GM23338 (cell line): ENCODE results near the gene GUCY2F. TPM values are rescaled to one million over a fixed set of nuclear protein-coding genes. Genes with fewer than 3 reads are reported as not detected.

Source experiments
- ATAC-seq: fragments of 200-7000 bp; cut with Tn5 transposase; 3 replicates; pipeline ENCODE4 v1.9.1; 2020
- DNase-seq: peaks from one replicate; pipeline ENCODE4 v3.0.0-alpha.2; 2015; ENCODE audit warnings: low spot score
- H2AFZ ChIP-seq: fragments of 200-600 bp; sonication (generic); 2 replicates; pipeline ENCODE4 v1.8.0; 2016; ENCODE audit warnings: antibody characterized with exemption, mild to moderate bottlenecking, moderate library complexity
- H3F3A ChIP-seq: fragments of 200-600 bp; sonication (generic); replicated peaks from 2 replicates; pipeline ENCODE4 v1.8.0; 2017; ENCODE audit warnings: antibody characterized with exemption, mixed run types, low read depth
- H3K27ac ChIP-seq: fragments of 200-600 bp; sonication (generic); 2 replicates; pipeline ENCODE4 v1.6.1; 2016; ENCODE audit warnings: low read depth
- H3K27me3 ChIP-seq: fragments of 200-600 bp; sonication (generic); 2 replicates; pipeline ENCODE4 v1.8.0; 2016; ENCODE audit warnings: mild to moderate bottlenecking, mixed run types, moderate library complexity; ENCODE audit not compliant: insufficient read depth
- H3K36me3 ChIP-seq: fragments of 200-600 bp; sonication (generic); 2 replicates; pipeline ENCODE4 v1.8.0; 2016; ENCODE audit warnings: mild to moderate bottlenecking; ENCODE audit not compliant: insufficient read depth
- H3K4me1 ChIP-seq: fragments of 200-600 bp; sonication (generic); 2 replicates; pipeline ENCODE4 v1.8.0; 2016; ENCODE audit warnings: mild to moderate bottlenecking, moderate library complexity; ENCODE audit not compliant: insufficient read depth
- H3K4me2 ChIP-seq: fragments of 200-600 bp; sonication (generic); 2 replicates; pipeline ENCODE4 v1.7.1; 2017; ENCODE audit warnings: mixed run types
- H3K4me3 ChIP-seq: fragments of 200-600 bp; sonication (generic); 2 replicates; pipeline ENCODE4 v1.6.1; 2016; ENCODE audit warnings: mixed run types
- H3K79me2 ChIP-seq: fragments of 200-600 bp; sonication (generic); replicated peaks from 2 replicates; pipeline ENCODE4 v1.8.0; 2017; ENCODE audit warnings: mild to moderate bottlenecking; ENCODE audit not compliant: insufficient read depth
- H3K9me2 ChIP-seq: fragments of 200-600 bp; sonication (generic); 2 replicates; pipeline ENCODE4 v1.8.0; 2017; ENCODE audit not compliant: insufficient read depth
- H4K20me1 ChIP-seq: fragments of 200-600 bp; sonication (generic); replicated peaks from 2 replicates; pipeline ENCODE4 v1.8.0; 2017; ENCODE audit warnings: mild to moderate bottlenecking; ENCODE audit not compliant: insufficient read depth
- H3K27ac Mint-ChIP-seq: 2 replicates; pipeline ENCODE4 v1.8.0; 2020; ENCODE audit warnings: inconsistent platforms, mild to moderate bottlenecking, moderate library complexity, mixed read lengths
- H3K27me3 Mint-ChIP-seq: 3 replicates; pipeline ENCODE4 v1.8.0; 2022; ENCODE audit warnings: low read depth, mild to moderate bottlenecking, moderate library complexity, mixed read lengths, inconsistent platforms; ENCODE audit not compliant: insufficient read depth, poor library complexity
- H3K36me3 Mint-ChIP-seq: 3 replicates; pipeline ENCODE4 v1.8.0; 2021; ENCODE audit warnings: low read depth, mild to moderate bottlenecking, inconsistent platforms, moderate library complexity, mixed read lengths
- H3K4me1 Mint-ChIP-seq: 3 replicates; pipeline ENCODE4 v1.8.0; 2020; ENCODE audit warnings: mild to moderate bottlenecking, inconsistent platforms, mixed read lengths
- H3K4me3 Mint-ChIP-seq: 3 replicates; pipeline ENCODE4 v1.8.0; 2021; ENCODE audit warnings: moderate library complexity, mild to moderate bottlenecking, inconsistent platforms, mixed read lengths
- H3K9me3 Mint-ChIP-seq: 3 replicates; pipeline ENCODE4 v1.8.0; 2020; ENCODE audit warnings: moderate library complexity, mild to moderate bottlenecking, inconsistent platforms, mixed read lengths
- CREB1 ChIP-seq: fragments of 250-450 bp; sonication (Bioruptor Pico); IDR thresholded peaks from 2 replicates; pipeline ENCODE4 v1.5.0; 2020; ENCODE audit warnings: low read depth, mild to moderate bottlenecking, moderate library complexity
- EZH2 ChIP-seq: fragments of 200-600 bp; sonication (generic); IDR thresholded peaks from one replicate; pipeline ENCODE4 v1.8.0; 2017; ENCODE audit warnings: antibody characterized with exemption, mild to moderate bottlenecking, low read depth; ENCODE audit not compliant: unreplicated experiment
- EZH2phosphoT487 ChIP-seq: fragments of 200-600 bp; sonication (generic); IDR thresholded peaks from one replicate; pipeline ENCODE4 v1.8.1; 2018; ENCODE audit warnings: antibody characterized with exemption; ENCODE audit not compliant: unreplicated experiment
- JUNB ChIP-seq: IDR thresholded peaks from one replicate; pipeline ENCODE4 v1.6.1; 2016; ENCODE audit warnings: antibody characterized with exemption; ENCODE audit not compliant: unreplicated experiment
- NANOG ChIP-seq: IDR thresholded peaks from 2 replicates; pipeline ENCODE4 v1.6.1; 2016; ENCODE audit warnings: antibody characterized with exemption, borderline replicate concordance
- POLR2AphosphoS5 ChIP-seq: IDR thresholded peaks from 2 replicates; pipeline ENCODE4 v1.6.1; 2016; ENCODE audit warnings: antibody characterized with exemption, low read depth
- STAT1 ChIP-seq: IDR thresholded peaks from one replicate; pipeline ENCODE4 v1.6.1; 2016; ENCODE audit warnings: antibody characterized with exemption; ENCODE audit not compliant: unreplicated experiment
- ZNF114 ChIP-seq: fragments of 250-450 bp; sonication (Bioruptor Pico); IDR thresholded peaks from 2 replicates; pipeline ENCODE4 v1.5.0; 2020; ENCODE audit warnings: mild to moderate bottlenecking, moderate library complexity
- ZNF331 ChIP-seq: fragments of 250-450 bp; sonication (Bioruptor Pico); IDR thresholded peaks from 2 replicates; pipeline ENCODE4 v1.5.0; 2020; ENCODE audit warnings: low read depth, mild to moderate bottlenecking, moderate library complexity
- polyA plus RNA-seq: library from polyadenylated mRNA; unstranded; fragments of >200 nt; fragmentation: Nextera tagmentation; extraction: Ambion mirVana; gene quantifications from 2 replicates; pipeline ENCODE4 v1.2.1, GENCODE V29; 2016
- total RNA-seq: library from RNA; depleted of rRNA; stranded (reverse); fragments of >200 nt; shearing (Covaris generic); gene quantifications from 2 replicates; pipeline ENCODE4 v1.2.3, GENCODE V29; 2014
- TF ChIP-seq, protein P1 (sequence below), 2 experiments: fragments of 200-600 bp in 1 of 2; sonication (generic) in 1 of 2; conservative IDR thresholded peaks; 2 replicates each; pipeline versions ENCODE4 v1.5.1 to v1.6.1; 2016 to 2017; ENCODE audit warnings: antibody characterized with exemption in 2 of 2, low read depth in 2 of 2, mild to moderate bottlenecking in 2 of 2, moderate library complexity in 1 of 2
- TF ChIP-seq, protein P2 (sequence below): IDR thresholded peaks from 2 replicates; pipeline ENCODE4 v1.6.1; 2016; ENCODE audit warnings: antibody characterized with exemption
- TF ChIP-seq, protein P3 (sequence below): IDR thresholded peaks from one replicate; pipeline ENCODE4 v1.6.1; 2018; ENCODE audit warnings: antibody characterized with exemption; ENCODE audit not compliant: unreplicated experiment
- TF ChIP-seq, protein P4 (sequence below): fragments of 250-450 bp; sonication (Bioruptor Pico); IDR thresholded peaks from 2 replicates; pipeline ENCODE4 v1.5.0; 2020; ENCODE audit warnings: mild to moderate bottlenecking, moderate library complexity

GUCY2F gene
- total and polyA plus RNA-seq, 2 experiments from 2014 or later, result 0.06 to 0.10 TPM

DNA sequence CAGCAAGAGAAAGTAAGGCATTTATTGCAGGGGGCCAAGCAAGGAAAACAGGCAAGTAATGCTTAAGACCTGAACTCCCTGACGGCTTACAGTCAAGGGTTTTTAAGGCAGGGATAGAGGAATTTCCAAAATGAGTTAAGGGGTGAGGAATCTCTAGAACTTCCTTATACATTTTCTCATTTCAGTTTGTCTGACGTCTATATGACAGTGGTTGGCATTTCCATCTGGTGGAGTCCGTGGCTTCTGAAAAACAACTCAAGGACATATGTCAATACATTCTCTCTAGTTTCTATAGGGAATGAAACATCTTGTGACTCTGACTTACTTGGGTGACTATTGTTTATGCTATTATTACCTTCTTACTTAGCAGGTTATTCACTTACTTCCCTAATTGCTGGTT lies 19.3 kb upstream of the GUCY2F start:
- Mint-ChIP-seq H3K9me3 (no peaks in the 10 kb centered on the region), H3K36me3 (no peaks in the 10 kb centered on the region), H3K4me3 (no peak overlapping the region), H3K27me3 (no peaks in the 10 kb centered on the region), H3K4me1 (no peaks in the 10 kb centered on the region), H3K27ac (no peak overlapping the region)
- Histone ChIP-seq H3K27me3 (no peaks in the 10 kb centered on the region), H3K36me3 (no peaks in the 10 kb centered on the region), H3K79me2 (no peaks in the 10 kb centered on the region), H3K9me2 (no peaks in the 10 kb centered on the region), H3K4me3 (no peak overlapping the region), H2AFZ (no peak overlapping the region), H4K20me1 (no peaks in the 10 kb centered on the region), H3K4me1 (no peaks in the 10 kb centered on the region), H3K27ac (no peak overlapping the region), H3F3A (no peaks in the 10 kb centered on the region), H3K4me2 (no peak overlapping the region)
- no peak for DNase-seq
- no peak for ATAC-seq
- TF ChIP-seq EZH2phosphoT487, result no peak
- no peak for TF ChIP-seq ZNF331 (CRISPR knock-in tag)
- TF ChIP-seq CREB1 (CRISPR knock-in tag), result no peak
- TF ChIP-seq, protein P1, sequence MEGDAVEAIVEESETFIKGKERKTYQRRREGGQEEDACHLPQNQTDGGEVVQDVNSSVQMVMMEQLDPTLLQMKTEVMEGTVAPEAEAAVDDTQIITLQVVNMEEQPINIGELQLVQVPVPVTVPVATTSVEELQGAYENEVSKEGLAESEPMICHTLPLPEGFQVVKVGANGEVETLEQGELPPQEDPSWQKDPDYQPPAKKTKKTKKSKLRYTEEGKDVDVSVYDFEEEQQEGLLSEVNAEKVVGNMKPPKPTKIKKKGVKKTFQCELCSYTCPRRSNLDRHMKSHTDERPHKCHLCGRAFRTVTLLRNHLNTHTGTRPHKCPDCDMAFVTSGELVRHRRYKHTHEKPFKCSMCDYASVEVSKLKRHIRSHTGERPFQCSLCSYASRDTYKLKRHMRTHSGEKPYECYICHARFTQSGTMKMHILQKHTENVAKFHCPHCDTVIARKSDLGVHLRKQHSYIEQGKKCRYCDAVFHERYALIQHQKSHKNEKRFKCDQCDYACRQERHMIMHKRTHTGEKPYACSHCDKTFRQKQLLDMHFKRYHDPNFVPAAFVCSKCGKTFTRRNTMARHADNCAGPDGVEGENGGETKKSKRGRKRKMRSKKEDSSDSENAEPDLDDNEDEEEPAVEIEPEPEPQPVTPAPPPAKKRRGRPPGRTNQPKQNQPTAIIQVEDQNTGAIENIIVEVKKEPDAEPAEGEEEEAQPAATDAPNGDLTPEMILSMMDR (conservative IDR thresholded peaks at IDR 0.05; ENCODE audit: low read depth in 2 of 2), result no peak
- TF ChIP-seq ZNF114, result no peak
- TF ChIP-seq STAT1, result no peak
- TF ChIP-seq, protein P2, sequence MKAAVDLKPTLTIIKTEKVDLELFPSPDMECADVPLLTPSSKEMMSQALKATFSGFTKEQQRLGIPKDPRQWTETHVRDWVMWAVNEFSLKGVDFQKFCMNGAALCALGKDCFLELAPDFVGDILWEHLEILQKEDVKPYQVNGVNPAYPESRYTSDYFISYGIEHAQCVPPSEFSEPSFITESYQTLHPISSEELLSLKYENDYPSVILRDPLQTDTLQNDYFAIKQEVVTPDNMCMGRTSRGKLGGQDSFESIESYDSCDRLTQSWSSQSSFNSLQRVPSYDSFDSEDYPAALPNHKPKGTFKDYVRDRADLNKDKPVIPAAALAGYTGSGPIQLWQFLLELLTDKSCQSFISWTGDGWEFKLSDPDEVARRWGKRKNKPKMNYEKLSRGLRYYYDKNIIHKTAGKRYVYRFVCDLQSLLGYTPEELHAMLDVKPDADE, result no peak
- no peak for TF ChIP-seq POLR2AphosphoS5
- TF ChIP-seq EZH2, result no peak
- TF ChIP-seq JUNB, result no peak
- TF ChIP-seq, protein P3, sequence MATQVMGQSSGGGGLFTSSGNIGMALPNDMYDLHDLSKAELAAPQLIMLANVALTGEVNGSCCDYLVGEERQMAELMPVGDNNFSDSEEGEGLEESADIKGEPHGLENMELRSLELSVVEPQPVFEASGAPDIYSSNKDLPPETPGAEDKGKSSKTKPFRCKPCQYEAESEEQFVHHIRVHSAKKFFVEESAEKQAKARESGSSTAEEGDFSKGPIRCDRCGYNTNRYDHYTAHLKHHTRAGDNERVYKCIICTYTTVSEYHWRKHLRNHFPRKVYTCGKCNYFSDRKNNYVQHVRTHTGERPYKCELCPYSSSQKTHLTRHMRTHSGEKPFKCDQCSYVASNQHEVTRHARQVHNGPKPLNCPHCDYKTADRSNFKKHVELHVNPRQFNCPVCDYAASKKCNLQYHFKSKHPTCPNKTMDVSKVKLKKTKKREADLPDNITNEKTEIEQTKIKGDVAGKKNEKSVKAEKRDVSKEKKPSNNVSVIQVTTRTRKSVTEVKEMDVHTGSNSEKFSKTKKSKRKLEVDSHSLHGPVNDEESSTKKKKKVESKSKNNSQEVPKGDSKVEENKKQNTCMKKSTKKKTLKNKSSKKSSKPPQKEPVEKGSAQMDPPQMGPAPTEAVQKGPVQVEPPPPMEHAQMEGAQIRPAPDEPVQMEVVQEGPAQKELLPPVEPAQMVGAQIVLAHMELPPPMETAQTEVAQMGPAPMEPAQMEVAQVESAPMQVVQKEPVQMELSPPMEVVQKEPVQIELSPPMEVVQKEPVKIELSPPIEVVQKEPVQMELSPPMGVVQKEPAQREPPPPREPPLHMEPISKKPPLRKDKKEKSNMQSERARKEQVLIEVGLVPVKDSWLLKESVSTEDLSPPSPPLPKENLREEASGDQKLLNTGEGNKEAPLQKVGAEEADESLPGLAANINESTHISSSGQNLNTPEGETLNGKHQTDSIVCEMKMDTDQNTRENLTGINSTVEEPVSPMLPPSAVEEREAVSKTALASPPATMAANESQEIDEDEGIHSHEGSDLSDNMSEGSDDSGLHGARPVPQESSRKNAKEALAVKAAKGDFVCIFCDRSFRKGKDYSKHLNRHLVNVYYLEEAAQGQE, result no peak
- TF ChIP-seq, protein P4, sequence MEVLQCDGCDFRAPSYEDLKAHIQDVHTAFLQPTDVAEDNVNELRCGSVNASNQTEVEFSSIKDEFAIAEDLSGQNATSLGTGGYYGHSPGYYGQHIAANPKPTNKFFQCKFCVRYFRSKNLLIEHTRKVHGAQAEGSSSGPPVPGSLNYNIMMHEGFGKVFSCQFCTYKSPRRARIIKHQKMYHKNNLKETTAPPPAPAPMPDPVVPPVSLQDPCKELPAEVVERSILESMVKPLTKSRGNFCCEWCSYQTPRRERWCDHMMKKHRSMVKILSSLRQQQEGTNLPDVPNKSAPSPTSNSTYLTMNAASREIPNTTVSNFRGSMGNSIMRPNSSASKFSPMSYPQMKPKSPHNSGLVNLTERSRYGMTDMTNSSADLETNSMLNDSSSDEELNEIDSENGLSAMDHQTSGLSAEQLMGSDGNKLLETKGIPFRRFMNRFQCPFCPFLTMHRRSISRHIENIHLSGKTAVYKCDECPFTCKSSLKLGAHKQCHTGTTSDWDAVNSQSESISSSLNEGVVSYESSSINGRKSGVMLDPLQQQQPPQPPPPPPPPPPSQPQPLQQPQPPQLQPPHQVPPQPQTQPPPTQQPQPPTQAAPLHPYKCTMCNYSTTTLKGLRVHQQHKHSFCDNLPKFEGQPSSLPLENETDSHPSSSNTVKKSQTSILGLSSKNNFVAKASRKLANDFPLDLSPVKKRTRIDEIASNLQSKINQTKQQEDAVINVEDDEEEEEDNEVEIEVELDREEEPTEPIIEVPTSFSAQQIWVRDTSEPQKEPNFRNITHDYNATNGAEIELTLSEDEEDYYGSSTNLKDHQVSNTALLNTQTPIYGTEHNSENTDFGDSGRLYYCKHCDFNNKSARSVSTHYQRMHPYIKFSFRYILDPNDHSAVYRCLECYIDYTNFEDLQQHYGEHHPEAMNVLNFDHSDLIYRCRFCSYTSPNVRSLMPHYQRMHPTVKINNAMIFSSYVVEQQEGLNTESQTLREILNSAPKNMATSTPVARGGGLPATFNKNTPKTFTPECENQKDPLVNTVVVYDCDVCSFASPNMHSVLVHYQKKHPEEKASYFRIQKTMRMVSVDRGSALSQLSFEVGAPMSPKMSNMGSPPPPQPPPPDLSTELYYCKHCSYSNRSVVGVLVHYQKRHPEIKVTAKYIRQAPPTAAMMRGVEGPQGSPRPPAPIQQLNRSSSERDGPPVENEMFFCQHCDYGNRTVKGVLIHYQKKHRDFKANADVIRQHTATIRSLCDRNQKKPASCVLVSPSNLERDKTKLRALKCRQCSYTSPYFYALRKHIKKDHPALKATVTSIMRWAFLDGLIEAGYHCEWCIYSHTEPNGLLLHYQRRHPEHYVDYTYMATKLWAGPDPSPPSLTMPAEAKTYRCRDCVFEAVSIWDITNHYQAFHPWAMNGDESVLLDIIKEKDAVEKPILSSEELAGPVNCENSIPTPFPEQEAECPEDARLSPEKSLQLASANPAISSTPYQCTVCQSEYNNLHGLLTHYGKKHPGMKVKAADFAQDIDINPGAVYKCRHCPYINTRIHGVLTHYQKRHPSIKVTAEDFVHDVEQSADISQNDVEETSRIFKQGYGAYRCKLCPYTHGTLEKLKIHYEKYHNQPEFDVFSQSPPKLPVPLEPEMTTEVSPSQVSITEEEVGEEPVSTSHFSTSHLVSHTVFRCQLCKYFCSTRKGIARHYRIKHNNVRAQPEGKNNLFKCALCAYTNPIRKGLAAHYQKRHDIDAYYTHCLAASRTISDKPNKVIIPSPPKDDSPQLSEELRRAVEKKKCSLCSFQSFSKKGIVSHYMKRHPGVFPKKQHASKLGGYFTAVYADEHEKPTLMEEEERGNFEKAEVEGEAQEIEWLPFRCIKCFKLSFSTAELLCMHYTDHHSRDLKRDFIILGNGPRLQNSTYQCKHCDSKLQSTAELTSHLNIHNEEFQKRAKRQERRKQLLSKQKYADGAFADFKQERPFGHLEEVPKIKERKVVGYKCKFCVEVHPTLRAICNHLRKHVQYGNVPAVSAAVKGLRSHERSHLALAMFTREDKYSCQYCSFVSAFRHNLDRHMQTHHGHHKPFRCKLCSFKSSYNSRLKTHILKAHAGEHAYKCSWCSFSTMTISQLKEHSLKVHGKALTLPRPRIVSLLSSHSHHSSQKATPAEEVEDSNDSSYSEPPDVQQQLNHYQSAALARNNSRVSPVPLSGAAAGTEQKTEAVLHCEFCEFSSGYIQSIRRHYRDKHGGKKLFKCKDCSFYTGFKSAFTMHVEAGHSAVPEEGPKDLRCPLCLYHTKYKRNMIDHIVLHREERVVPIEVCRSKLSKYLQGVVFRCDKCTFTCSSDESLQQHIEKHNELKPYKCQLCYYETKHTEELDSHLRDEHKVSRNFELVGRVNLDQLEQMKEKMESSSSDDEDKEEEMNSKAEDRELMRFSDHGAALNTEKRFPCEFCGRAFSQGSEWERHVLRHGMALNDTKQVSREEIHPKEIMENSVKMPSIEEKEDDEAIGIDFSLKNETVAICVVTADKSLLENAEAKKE (CRISPR knock-in tag), result no peak
- TF ChIP-seq NANOG, result no peak
